ENCODE measurements around the gene AIFM2. TPM values are rescaled to one million over a fixed set of nuclear protein-coding genes. Genes with fewer than 3 reads are reported as not detected.

The AIFM2 gene
- total and polyA plus RNA-seq, 2 of the 13 experiments (the other 11 are each of a cell fraction or from before 2014, with no cell fraction given): 20.3 to 29.5 TPM

DNA sequence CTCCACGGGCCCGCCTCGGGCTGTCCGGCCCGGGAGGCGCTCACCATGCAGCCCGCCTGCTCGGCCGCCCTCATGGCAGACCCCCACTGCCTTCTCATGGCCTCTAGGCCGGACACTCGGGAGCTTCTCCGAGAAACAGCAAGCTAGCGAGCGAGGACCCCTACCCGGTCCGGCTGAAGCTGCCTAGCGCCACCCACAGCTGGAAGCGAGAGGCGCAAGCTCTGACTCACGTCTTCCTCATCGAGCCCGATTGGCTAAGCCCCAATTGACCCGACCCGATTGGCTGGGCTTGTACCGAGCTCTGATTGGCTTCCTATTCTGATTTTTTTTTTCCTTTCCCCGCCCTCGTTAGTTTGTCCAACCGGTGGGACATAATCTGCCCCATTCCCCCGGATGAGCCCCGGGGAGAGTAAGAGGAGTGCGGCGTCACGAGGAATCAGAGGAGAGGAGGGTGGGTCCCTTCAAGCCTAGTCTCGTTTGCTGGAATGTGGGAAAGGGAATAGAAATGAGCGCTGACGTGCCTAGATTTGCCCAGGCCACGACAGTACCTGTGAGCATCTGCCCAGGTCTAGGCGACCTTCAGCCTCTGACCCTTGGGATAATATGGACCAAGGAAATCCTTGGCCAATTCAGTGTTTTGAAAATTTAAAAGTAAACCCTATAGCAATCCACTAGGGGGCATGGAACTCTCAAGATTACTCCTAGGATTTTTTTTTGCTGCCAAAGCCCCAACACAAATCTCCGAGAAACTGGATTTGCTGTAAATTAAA is 14.0 kb upstream of the AIFM2 start, which contains the start of gene TYSND1 (continued):
- TF ChIP-seq, protein P1, sequence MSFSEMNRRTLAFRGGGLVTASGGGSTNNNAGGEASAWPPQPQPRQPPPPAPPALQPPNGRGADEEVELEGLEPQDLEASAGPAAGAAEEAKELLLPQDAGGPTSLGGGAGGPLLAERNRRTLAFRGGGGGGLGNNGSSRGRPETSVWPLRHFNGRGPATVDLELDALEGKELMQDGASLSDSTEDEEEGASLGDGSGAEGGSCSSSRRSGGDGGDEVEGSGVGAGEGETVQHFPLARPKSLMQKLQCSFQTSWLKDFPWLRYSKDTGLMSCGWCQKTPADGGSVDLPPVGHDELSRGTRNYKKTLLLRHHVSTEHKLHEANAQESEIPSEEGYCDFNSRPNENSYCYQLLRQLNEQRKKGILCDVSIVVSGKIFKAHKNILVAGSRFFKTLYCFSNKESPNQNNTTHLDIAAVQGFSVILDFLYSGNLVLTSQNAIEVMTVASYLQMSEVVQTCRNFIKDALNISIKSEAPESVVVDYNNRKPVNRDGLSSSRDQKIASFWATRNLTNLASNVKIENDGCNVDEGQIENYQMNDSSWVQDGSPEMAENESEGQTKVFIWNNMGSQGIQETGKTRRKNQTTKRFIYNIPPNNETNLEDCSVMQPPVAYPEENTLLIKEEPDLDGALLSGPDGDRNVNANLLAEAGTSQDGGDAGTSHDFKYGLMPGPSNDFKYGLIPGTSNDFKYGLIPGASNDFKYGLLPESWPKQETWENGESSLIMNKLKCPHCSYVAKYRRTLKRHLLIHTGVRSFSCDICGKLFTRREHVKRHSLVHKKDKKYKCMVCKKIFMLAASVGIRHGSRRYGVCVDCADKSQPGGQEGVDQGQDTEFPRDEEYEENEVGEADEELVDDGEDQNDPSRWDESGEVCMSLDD (CRISPR knock-in tag; IDR thresholded peaks at IDR 0.05; ENCODE audit: borderline replicate concordance): no peak
- TF ChIP-seq ZNF468 (CRISPR knock-in tag; IDR thresholded peaks at IDR 0.05) (no peak), ADNP (CRISPR knock-in tag; IDR thresholded peaks at IDR 0.05) (no peak), ZNF83 (CRISPR knock-in tag; IDR thresholded peaks at IDR 0.05; ENCODE audit: borderline replicate concordance) (no peak), ZNF333 (CRISPR knock-in tag; IDR thresholded peaks at IDR 0.05; ENCODE audit: borderline replicate concordance) (peak; percentile 26; the same call in 1 of the 2 replicates), FOXP1 (IDR thresholded peaks at IDR 0.05) (no peak), FOXP1 (CRISPR knock-in tag; IDR thresholded peaks at IDR 0.05) (no peak), SMARCE1 (IDR thresholded peaks at IDR 0.05; ENCODE audit: borderline replicate concordance) (no peak), ZNF556 (CRISPR knock-in tag; IDR thresholded peaks at IDR 0.05; ENCODE audit: borderline replicate concordance) (peak; percentile 15; the same call in 1 of the 2 replicates), ZNF496 (CRISPR knock-in tag; IDR thresholded peaks at IDR 0.05; ENCODE audit: insufficient replicate concordance) (no peak), ZNF780A (CRISPR knock-in tag; IDR thresholded peaks at IDR 0.05) (no peak; the same call in 1 of the 2 replicates), BRCA1 (CRISPR knock-in tag; IDR thresholded peaks at IDR 0.05) (no peak), PPARG (CRISPR knock-in tag; conservative IDR thresholded peaks at IDR 0.05) (peak; percentile 40; the same call in 1 of the 2 replicates), ATF1 (CRISPR knock-in tag; IDR thresholded peaks at IDR 0.05) (0 out of 2 replicates have a peak, but pooled peaks have one; percentile 55), GATAD1 (CRISPR knock-in tag; IDR thresholded peaks at IDR 0.05) (peak; percentile 84), ZBTB3 (CRISPR knock-in tag; IDR thresholded peaks at IDR 0.05; ENCODE audit: borderline replicate concordance, low read depth) (no peak), ZFP90 (CRISPR knock-in tag; IDR thresholded peaks at IDR 0.05; ENCODE audit: borderline replicate concordance) (peak; percentile 59; the same call in 1 of the 2 replicates)
- TF ChIP-seq, protein P2, sequence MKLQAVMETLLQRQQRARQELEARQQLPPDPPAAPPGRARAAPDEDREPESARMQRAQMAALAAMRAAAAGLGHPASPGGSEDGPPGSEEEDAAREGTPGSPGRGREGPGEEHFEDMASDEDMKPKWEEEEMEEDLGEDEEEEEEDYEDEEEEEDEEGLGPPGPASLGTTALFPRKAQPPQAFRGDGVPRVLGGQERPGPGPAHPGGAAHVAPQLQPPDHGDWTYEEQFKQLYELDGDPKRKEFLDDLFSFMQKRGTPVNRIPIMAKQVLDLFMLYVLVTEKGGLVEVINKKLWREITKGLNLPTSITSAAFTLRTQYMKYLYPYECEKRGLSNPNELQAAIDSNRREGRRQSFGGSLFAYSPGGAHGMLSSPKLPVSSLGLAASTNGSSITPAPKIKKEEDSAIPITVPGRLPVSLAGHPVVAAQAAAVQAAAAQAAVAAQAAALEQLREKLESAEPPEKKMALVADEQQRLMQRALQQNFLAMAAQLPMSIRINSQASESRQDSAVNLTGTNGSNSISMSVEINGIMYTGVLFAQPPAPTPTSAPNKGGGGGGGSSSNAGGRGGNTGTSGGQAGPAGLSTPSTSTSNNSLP (IDR thresholded peaks at IDR 0.05; ENCODE audit: low read depth, low read length): peak; percentile 73
- TF ChIP-seq, protein P3, sequence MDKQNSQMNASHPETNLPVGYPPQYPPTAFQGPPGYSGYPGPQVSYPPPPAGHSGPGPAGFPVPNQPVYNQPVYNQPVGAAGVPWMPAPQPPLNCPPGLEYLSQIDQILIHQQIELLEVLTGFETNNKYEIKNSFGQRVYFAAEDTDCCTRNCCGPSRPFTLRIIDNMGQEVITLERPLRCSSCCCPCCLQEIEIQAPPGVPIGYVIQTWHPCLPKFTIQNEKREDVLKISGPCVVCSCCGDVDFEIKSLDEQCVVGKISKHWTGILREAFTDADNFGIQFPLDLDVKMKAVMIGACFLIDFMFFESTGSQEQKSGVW (CRISPR knock-in tag; IDR thresholded peaks at IDR 0.05; ENCODE audit: borderline replicate concordance): no peak
- TF ChIP-seq, protein P4, sequence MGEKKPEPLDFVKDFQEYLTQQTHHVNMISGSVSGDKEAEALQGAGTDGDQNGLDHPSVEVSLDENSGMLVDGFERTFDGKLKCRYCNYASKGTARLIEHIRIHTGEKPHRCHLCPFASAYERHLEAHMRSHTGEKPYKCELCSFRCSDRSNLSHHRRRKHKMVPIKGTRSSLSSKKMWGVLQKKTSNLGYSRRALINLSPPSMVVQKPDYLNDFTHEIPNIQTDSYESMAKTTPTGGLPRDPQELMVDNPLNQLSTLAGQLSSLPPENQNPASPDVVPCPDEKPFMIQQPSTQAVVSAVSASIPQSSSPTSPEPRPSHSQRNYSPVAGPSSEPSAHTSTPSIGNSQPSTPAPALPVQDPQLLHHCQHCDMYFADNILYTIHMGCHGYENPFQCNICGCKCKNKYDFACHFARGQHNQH (CRISPR knock-in tag; IDR thresholded peaks at IDR 0.05): peak; percentile 88
- TF ChIP-seq, protein P5, sequence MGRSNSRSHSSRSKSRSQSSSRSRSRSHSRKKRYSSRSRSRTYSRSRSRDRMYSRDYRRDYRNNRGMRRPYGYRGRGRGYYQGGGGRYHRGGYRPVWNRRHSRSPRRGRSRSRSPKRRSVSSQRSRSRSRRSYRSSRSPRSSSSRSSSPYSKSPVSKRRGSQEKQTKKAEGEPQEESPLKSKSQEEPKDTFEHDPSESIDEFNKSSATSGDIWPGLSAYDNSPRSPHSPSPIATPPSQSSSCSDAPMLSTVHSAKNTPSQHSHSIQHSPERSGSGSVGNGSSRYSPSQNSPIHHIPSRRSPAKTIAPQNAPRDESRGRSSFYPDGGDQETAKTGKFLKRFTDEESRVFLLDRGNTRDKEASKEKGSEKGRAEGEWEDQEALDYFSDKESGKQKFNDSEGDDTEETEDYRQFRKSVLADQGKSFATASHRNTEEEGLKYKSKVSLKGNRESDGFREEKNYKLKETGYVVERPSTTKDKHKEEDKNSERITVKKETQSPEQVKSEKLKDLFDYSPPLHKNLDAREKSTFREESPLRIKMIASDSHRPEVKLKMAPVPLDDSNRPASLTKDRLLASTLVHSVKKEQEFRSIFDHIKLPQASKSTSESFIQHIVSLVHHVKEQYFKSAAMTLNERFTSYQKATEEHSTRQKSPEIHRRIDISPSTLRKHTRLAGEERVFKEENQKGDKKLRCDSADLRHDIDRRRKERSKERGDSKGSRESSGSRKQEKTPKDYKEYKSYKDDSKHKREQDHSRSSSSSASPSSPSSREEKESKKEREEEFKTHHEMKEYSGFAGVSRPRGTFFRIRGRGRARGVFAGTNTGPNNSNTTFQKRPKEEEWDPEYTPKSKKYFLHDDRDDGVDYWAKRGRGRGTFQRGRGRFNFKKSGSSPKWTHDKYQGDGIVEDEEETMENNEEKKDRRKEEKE (IDR thresholded peaks at IDR 0.05): no peak

All from HepG2 (cell line).